MG63 (cell line): ENCODE measurements around the gene BANF1. TPM values are rescaled to one million over a fixed set of nuclear protein-coding genes. Genes with fewer than 3 reads are reported as not detected.

Experiments used
- DNase-seq: peaks from one replicate; pipeline ENCODE4 v3.0.0-alpha.2; 2020
- H3K27me3 ChIP-seq: fragments of 250-450 bp; sonication (Bioruptor Pico); 2 replicates; pipeline ENCODE4 v1.5.1; 2020; ENCODE audit warnings: mild to moderate bottlenecking, moderate library complexity
- H3K36me3 ChIP-seq: fragments of 250-450 bp; sonication (Bioruptor Pico); 2 replicates; pipeline ENCODE4 v1.5.1; 2020; ENCODE audit warnings: mild to moderate bottlenecking, moderate library complexity
- H3K4me3 ChIP-seq: fragments of 250-450 bp; sonication (Bioruptor Pico); 2 replicates; pipeline ENCODE4 v1.5.1; 2020; ENCODE audit warnings: mild to moderate bottlenecking, moderate library complexity
- H3K9me3 ChIP-seq: fragments of 250-450 bp; sonication (Bioruptor Pico); 2 replicates; pipeline ENCODE4 v1.5.1; 2020; ENCODE audit warnings: mild to moderate bottlenecking, moderate library complexity
- total RNA-seq: library from RNA; depleted of rRNA; stranded (reverse); fragments of >200 nt; shearing (Covaris generic); gene quantifications from 2 replicates; pipeline ENCODE4 v1.2.3, GENCODE V29; 2014; ENCODE audit warnings: low replicate concordance; rRNA removed

Gene BANF1
- total RNA-seq, 1 experiment from 2014 or later: 468 TPM

- DNase-seq: no peak
- Histone ChIP-seq H3K27me3 (no peaks in the 10 kb centered on the region), H3K4me3 (no peak overlapping the region), H3K36me3 (no peaks in the 10 kb centered on the region), H3K9me3 (no peaks in the 10 kb centered on the region)
Measured at GRCh38 chr11:66042996-66043906, 40.9 kb downstream of the BANF1 start.

GRCh38 chr11:66044757-66045156 lies 42.5 kb downstream of the BANF1 start:
- H3K27me3 ChIP-seq: no peaks in the 10 kb centered on the region
- no peak for DNase-seq
- no peak overlapping the region for H3K4me3 ChIP-seq
- no peaks in the 10 kb centered on the region for H3K9me3 ChIP-seq
- no peaks in the 10 kb centered on the region for H3K36me3 ChIP-seq

GRCh38 chr11:66045177-66045639 lies 42.9 kb downstream of the BANF1 start:
- DNase-seq: peak; percentile 61
- H3K27me3 ChIP-seq: no peaks in the 10 kb centered on the region
- no peaks in the 10 kb centered on the region for H3K9me3 ChIP-seq
- no peaks in the 10 kb centered on the region for H3K36me3 ChIP-seq
- H3K4me3 ChIP-seq: no peak overlapping the region

GRCh38 chr11:66046901-66047300 lies 44.6 kb downstream of the BANF1 start:
- DNase-seq: no peak
- H3K36me3 ChIP-seq: no peaks in the 10 kb centered on the region
- no peak overlapping the region for H3K4me3 ChIP-seq
- no peaks in the 10 kb centered on the region for H3K9me3 ChIP-seq
- H3K27me3 ChIP-seq: no peaks in the 10 kb centered on the region

- Histone ChIP-seq H3K36me3 (peaks cover 3% of the 10 kb centered on the region), H3K4me3 (no peak overlapping the region), H3K9me3 (no peaks in the 10 kb centered on the region), H3K27me3 (no peaks in the 10 kb centered on the region)
- DNase-seq: no peak
Measured at GRCh38 chr11:66047541-66048365, 45.5 kb downstream of the BANF1 start.

GRCh38 chr11:66048547-66049323 lies 46.4 kb downstream of the BANF1 start, which contains the start of gene GAL3ST3:
GAL3ST3 (minus strand) TSS chr11:66049161; CDS start chr11:66045415, 3,746 bp downstream.
- H3K9me3 ChIP-seq: no peaks in the 10 kb centered on the region
- H3K4me3 ChIP-seq: no peak within 1 kb of the TSS
- DNase-seq: no peak
- peaks cover 9% of the 10 kb centered on the region for H3K36me3 ChIP-seq
- no peaks in the 10 kb centered on the region for H3K27me3 ChIP-seq

GRCh38 chr11:66050581-66051231 lies 48.4 kb downstream of the BANF1 start:
- Histone ChIP-seq H3K9me3 (no peaks in the 10 kb centered on the region), H3K36me3 (peaks cover 29% of the 10 kb centered on the region), H3K27me3 (no peaks in the 10 kb centered on the region), H3K4me3 (no peak overlapping the region)
- DNase-seq: no peak

- Histone ChIP-seq H3K27me3 (no peaks in the 10 kb centered on the region), H3K36me3 (peaks cover 34% of the 10 kb centered on the region), H3K4me3 (peak overlapping the region; percentile 92), H3K9me3 (no peaks in the 10 kb centered on the region)
- no peak for DNase-seq
Measured at GRCh38 chr11:66051371-66051765, 49.1 kb downstream of the BANF1 start.

- Histone ChIP-seq H3K9me3 (no peaks in the 10 kb centered on the region), H3K27me3 (no peaks in the 10 kb centered on the region), H3K36me3 (peaks cover 41% of the 10 kb centered on the region), H3K4me3 (peak within 1 kb of the TSS; percentile 92)
- DNase-seq: peak; percentile 99
Measured at GRCh38 chr11:66051766-66052663, 49.7 kb downstream of the BANF1 start, which contains the start of gene SF3B2. SF3B2 (plus strand) TSS chr11:66052364; CDS start chr11:66052385, 21 bp downstream.

- Histone ChIP-seq H3K27me3 (no peaks in the 10 kb centered on the region), H3K36me3 (peaks cover 47% of the 10 kb centered on the region), H3K9me3 (no peaks in the 10 kb centered on the region), H3K4me3 (peak overlapping the region; percentile 92)
- no peak for DNase-seq
Measured at GRCh38 chr11:66052664-66052982, 50.3 kb downstream of the BANF1 start.

Other genes starting within 250 kb of the BANF1 start
- 5.8 and 7.6 TPM in 2 replicates for gene AP5B1, start 221.5 kb upstream of the BANF1 start, total RNA-seq
- not detected in 2 replicates for gene OVOL1, start 215.4 kb upstream of the BANF1 start, total RNA-seq
- gene SNX32, start 168.5 kb upstream of the BANF1 start, total RNA-seq: 0.43 TPM in 1 of 2 replicates, not detected in the other
- 1,413 and 1,905 TPM in 2 replicates for gene CFL1, start 144.3 kb upstream of the BANF1 start, total RNA-seq
- 25.3 and 45.3 TPM in 2 replicates for gene MUS81, start 142.1 kb upstream of the BANF1 start, total RNA-seq
- 29.0 and 43.2 TPM in 2 replicates for gene EFEMP2, start 129.7 kb upstream of the BANF1 start, total RNA-seq
- not detected in 2 replicates for gene CTSW, start 122.7 kb upstream of the BANF1 start, total RNA-seq
- gene FIBP, start 114.0 kb upstream of the BANF1 start, total RNA-seq: 105 and 106 TPM in 2 replicates
- gene CCDC85B, start 111.8 kb upstream of the BANF1 start, total RNA-seq: 99.6 and 131 TPM in 2 replicates
- 37.3 and 54.7 TPM in 2 replicates for gene FOSL1, start 102.1 kb upstream of the BANF1 start, total RNA-seq
- gene C11orf68, start 83.4 kb upstream of the BANF1 start, total RNA-seq: 22.0 and 46.6 TPM in 2 replicates
- 276 and 419 TPM in 2 replicates for gene DRAP1, start 83.1 kb upstream of the BANF1 start, total RNA-seq
- not detected in 2 replicates for gene TSGA10IP, start 57.0 kb upstream of the BANF1 start, total RNA-seq
- gene SART1, start 40.8 kb upstream of the BANF1 start, total RNA-seq: 38.2 and 45.4 TPM in 2 replicates
- 17.5 and 32.3 TPM in 2 replicates for gene EIF1AD, start 346 bp upstream of the BANF1 start, total RNA-seq
- gene CST6, start 9.5 kb downstream of the BANF1 start, total RNA-seq: not detected in 2 replicates
- gene CATSPER1, start 24.0 kb downstream of the BANF1 start, total RNA-seq: 2.4 TPM in 1 of 2 replicates, not detected in the other
- not detected in 2 replicates for gene GAL3ST3, start 46.7 kb downstream of the BANF1 start, total RNA-seq
- gene SF3B2, start 49.9 kb downstream of the BANF1 start, total RNA-seq: 134 and 174 TPM in 2 replicates
- gene PACS1, start 67.8 kb downstream of the BANF1 start, total RNA-seq: 2.6 and 11.2 TPM in 2 replicates